ENCODE results near the gene ATP6V1C2. TPM values are rescaled to one million over a fixed set of nuclear protein-coding genes. Genes with fewer than 3 reads are reported as not detected.
A peak's percentile ranks its signal among the peaks of the same experiment; 100 is the strongest.
"Not testable (repeated sequence)": the region's sequence is repeated elsewhere in the genome, so short reads cannot be mapped to it uniquely, and the experiment has no call there.

The ATP6V1C2 gene
- polyA plus RNA-seq, 6 donors from 2014 or later = 0.12 to 3.9 (median 0.47) TPM

DNA sequence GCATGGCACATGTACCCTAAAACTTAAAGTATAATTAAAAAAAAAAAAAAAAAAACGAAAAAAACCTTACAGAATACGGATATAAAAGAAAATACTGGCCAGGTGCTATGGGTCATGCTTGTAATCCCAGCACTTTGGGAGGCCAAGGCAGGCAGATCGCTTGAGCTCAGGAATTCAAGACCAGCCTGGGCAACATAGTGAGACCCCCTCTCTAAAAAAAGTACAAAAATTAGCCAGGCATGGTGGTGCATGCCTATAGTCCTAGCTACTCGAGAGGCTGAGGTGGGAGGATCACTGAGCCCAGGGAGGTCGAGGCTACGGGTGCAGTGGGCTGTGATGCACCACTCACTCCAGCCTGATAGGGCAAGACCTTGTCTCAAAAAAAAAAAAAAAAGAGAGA, 84.6 kb downstream of the ATP6V1C2 start:
- H3K4me3 Mint-ChIP-seq; H3K9me3 Mint-ChIP-seq; DNase-seq; H3K27me3 Mint-ChIP-seq; H3K36me3 Mint-ChIP-seq; ATAC-seq (ENCODE audit: low read depth in 2 of 2): not testable (repeated sequence)
- Mint-ChIP-seq H3K27ac (peak overlapping the region in 1 of 6 donors; percentile 22), H3K4me1 (peaks cover 31 to 48% (median 46%) of the 10 kb centered on the region in 3 donors)

DNA sequence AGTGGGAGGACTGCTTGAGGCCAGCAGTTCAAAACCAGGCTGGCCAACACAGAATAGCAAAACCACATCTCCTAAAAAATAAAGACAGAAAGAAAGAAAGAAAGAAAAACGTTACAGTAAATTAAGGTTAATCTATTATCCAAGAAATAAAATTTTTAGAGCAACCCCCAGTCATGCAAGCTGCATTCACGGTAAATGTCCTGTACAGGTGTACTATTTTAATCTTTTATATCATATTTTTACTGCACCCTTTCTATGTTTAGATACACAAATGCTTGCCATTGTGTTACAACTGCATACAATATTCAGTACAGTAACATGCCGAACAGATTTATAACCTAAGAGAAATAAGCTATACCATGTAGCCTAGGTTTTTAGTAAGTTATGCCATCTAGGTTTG, 85.1 kb downstream of the ATP6V1C2 start:
- DNase-seq = no peak
- no peaks in the 10 kb centered on the region for H3K36me3 Mint-ChIP-seq
- H3K27ac Mint-ChIP-seq = peak overlapping the region in 4 of 6 donors; percentile 7 to 56 (median 22)
- H3K9me3 Mint-ChIP-seq = no peaks in the 10 kb centered on the region
- peak overlapping the region in 1 of 8 donors; percentile 49 for H3K4me3 Mint-ChIP-seq
- no peaks in the 10 kb centered on the region for H3K27me3 Mint-ChIP-seq
- H3K4me1 Mint-ChIP-seq = peaks cover 35 to 54% (median 52%) of the 10 kb centered on the region in 3 donors
- no peak for ATAC-seq (ENCODE audit: low read depth in 2 of 2)

- DNase-seq (peak; percentile 57), ATAC-seq (ENCODE audit: low read depth in 2 of 2) (peak; percentile 53 to 54)
- Mint-ChIP-seq H3K9me3 (no peaks in the 10 kb centered on the region), H3K36me3 (no peaks in the 10 kb centered on the region), H3K4me1 (peaks cover 29 to 53% (median 47%) of the 10 kb centered on the region in 3 donors), H3K4me3 (peak overlapping the region; percentile 86 to 99 (median 94)), H3K27ac (peak overlapping the region; percentile 47 to 97 (median 90)), H3K27me3 (no peaks in the 10 kb centered on the region)
Measured at GRCh38 chr2:10810202-10811161, 89.1 kb downstream of the ATP6V1C2 start.

GRCh38 chr2:10811517-10811916, 90.1 kb downstream of the ATP6V1C2 start:
- DNase-seq = no peak

GRCh38 chr2:10812362-10813162, 91.1 kb downstream of the ATP6V1C2 start, which contains the start of gene PDIA6:
TSS of gene PDIA6 (minus strand) at chr2:10812785. CDS start at chr2:10812696, 89 bp downstream.
- ATAC-seq (ENCODE audit: low read depth in 2 of 2) (peak; percentile 81 to 85), DNase-seq (peak; percentile 96)
- H3K4me3 Mint-ChIP-seq = peak within 1 kb of the TSS; percentile 86 to 99 (median 94)
- no peaks in the 10 kb centered on the region for H3K27me3 Mint-ChIP-seq
- H3K36me3 Mint-ChIP-seq = no peaks in the 10 kb centered on the region
- peak within 1 kb of the TSS; percentile 89 to 97 (median 96) for H3K27ac Mint-ChIP-seq
- peaks cover 25 to 40% (median 33%) of the 10 kb centered on the region in 3 donors for H3K4me1 Mint-ChIP-seq
- H3K9me3 Mint-ChIP-seq = no peaks in the 10 kb centered on the region

More at GRCh38 chr2:10811517-10811916, 90.1 kb downstream of the ATP6V1C2 start:
- H3K4me3 Mint-ChIP-seq = peak overlapping the region; percentile 86 to 99 (median 94)
- no peaks in the 10 kb centered on the region for H3K36me3 Mint-ChIP-seq
- no peaks in the 10 kb centered on the region for H3K27me3 Mint-ChIP-seq
- H3K27ac Mint-ChIP-seq = peak overlapping the region; percentile 89 to 97 (median 96)
- no peak for ATAC-seq (ENCODE audit: low read depth in 2 of 2)
- peaks cover 26 to 47% (median 42%) of the 10 kb centered on the region in 3 donors for H3K4me1 Mint-ChIP-seq
- no peaks in the 10 kb centered on the region for H3K9me3 Mint-ChIP-seq

GRCh38 chr2:10813163-10814138, 92.0 kb downstream of the ATP6V1C2 start:
- ATAC-seq (ENCODE audit: low read depth in 2 of 2); H3K9me3 Mint-ChIP-seq; H3K27me3 Mint-ChIP-seq; DNase-seq; H3K36me3 Mint-ChIP-seq: not testable (repeated sequence)
- H3K4me1 Mint-ChIP-seq = peaks cover 20 to 32% (median 25%) of the 10 kb centered on the region in 3 donors
- H3K4me3 Mint-ChIP-seq = peak overlapping the region; percentile 78 to 94 (median 85)
- peak overlapping the region; percentile 51 to 92 (median 84) for H3K27ac Mint-ChIP-seq

GRCh38 chr2:10814142-10814541, 92.7 kb downstream of the ATP6V1C2 start:
- Mint-ChIP-seq H3K4me1 (peaks cover 19 to 26% (median 23%) of the 10 kb centered on the region in 3 donors), H3K4me3 (peak overlapping the region; percentile 35 to 86 (median 62)), H3K9me3 (no peaks in the 10 kb centered on the region), H3K27me3 (peaks cover 0 to 7% (median 6%) of the 10 kb centered on the region in 3 donors), H3K27ac (peak overlapping the region in 1 of 6 donors; percentile 33), H3K36me3 (no peaks in the 10 kb centered on the region)
- ATAC-seq (ENCODE audit: low read depth in 2 of 2) (no peak), DNase-seq (no peak)

GRCh38 chr2:10814571-10815331, 93.3 kb downstream of the ATP6V1C2 start:
- ATAC-seq (ENCODE audit: low read depth in 2 of 2) (no peak), DNase-seq (no peak)
- Mint-ChIP-seq H3K4me1 (peaks cover 19 to 23% (median 22%) of the 10 kb centered on the region in 3 donors), H3K4me3 (peak overlapping the region in 6 of 8 donors; percentile 35 to 86 (median 51)), H3K27me3 (peaks cover 1 to 10% (median 10%) of the 10 kb centered on the region in 3 donors), H3K27ac (peak overlapping the region in 1 of 6 donors; percentile 49), H3K9me3 (no peaks in the 10 kb centered on the region), H3K36me3 (no peaks in the 10 kb centered on the region)

DNA sequence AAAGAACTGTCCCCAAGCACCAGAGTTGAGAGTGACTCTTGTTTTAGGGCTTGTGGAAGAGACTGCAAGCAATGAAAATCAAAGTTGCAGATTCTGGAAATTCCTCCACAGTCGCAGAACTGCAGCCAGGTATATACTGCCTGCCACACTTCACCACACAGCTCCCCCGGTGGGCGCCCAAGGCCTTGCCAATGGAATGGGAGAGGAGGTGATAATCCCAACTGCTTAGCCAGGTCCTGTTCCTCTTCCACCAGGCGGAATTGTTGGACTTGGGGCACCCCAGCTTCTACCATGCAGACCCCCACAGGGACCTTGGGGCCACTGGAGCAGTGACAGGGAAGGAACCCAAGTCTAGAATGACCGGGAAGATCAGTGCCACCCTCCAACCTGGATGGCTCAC, 96.0 kb downstream of the ATP6V1C2 start:
- Mint-ChIP-seq H3K27me3 (peaks cover 10 to 21% (median 18%) of the 10 kb centered on the region in 3 donors), H3K9me3 (no peaks in the 10 kb centered on the region), H3K4me1 (no peaks in the 10 kb centered on the region), H3K4me3 (no peak overlapping the region), H3K36me3 (no peaks in the 10 kb centered on the region), H3K27ac (no peak overlapping the region)
- no peak for DNase-seq
- no peak for ATAC-seq (ENCODE audit: low read depth in 2 of 2)

DNA sequence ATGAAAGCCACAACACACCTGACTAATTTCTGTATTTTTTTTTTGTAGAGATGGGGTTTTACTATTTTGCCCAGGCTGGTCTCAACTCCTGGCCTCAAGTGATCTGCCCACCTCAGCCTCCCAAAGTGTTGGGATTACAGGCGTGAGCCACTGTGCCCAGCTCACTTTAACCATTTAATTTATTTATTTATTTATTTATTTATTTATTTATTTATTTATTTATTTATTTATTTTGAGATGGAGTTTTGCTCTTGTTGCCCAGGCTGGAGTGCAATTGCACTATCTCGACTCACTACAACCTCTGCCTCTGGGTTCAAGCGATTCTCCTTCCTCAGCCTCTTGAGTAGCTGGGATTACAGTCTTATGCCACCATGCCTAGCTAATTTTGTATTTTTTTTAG, 96.9 kb downstream of the ATP6V1C2 start:
- H3K4me1 Mint-ChIP-seq; ATAC-seq (ENCODE audit: low read depth in 2 of 2); H3K4me3 Mint-ChIP-seq; DNase-seq; H3K9me3 Mint-ChIP-seq; H3K36me3 Mint-ChIP-seq: not testable (repeated sequence)
- Mint-ChIP-seq H3K27me3 (peaks cover 10 to 23% (median 21%) of the 10 kb centered on the region in 3 donors), H3K27ac (peak overlapping the region in 1 of 6 donors; percentile 33)

DNA sequence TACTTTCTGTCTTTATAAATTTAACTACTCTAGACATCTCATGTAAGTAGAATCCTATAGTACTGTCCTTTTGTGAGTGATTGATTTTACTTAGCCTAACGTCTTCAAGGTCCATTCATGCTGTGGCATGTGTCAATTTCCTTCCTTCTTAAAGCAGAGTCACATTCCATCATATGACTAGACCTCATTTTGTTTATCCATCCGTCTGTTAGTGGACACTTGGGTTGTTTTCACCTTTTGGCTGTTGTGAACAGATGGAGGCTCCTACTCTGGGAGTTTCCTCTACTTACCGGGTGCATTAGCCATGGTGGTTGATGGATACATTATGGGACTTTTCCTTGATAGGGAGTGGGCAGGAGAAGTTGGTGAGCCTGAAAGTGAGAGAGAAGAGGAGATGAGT, 97.6 kb downstream of the ATP6V1C2 start:
- Mint-ChIP-seq H3K27ac (no peak overlapping the region), H3K4me3 (peak overlapping the region in 1 of 8 donors; percentile 6), H3K9me3 (no peaks in the 10 kb centered on the region), H3K36me3 (no peaks in the 10 kb centered on the region), H3K27me3 (peaks cover 10 to 29% (median 28%) of the 10 kb centered on the region in 3 donors), H3K4me1 (no peaks in the 10 kb centered on the region)
- ATAC-seq (ENCODE audit: low read depth in 2 of 2) = no peak
- no peak for DNase-seq

Measured in naive B cell (primary cell).